Activated T-helper 1 cell treated with anti-CD3 and anti-CD28 coated beads, Interleukin-12 subunit alpha, Interleukin-12 subunit beta, Interleukin-2, Interleukin-4 antibody, amounts not matched to agents 30 ng/mL and 10 ng/mL and 1 ng/mL, durations not matched to agents 14 hours and 24 hours and 36 hours (primary cell): ENCODE results near the gene ALG3. TPM values are rescaled to one million over a fixed set of nuclear protein-coding genes. Genes with fewer than 3 reads are reported as not detected.
"Not testable (repeated sequence)": the region's sequence is repeated elsewhere in the genome, so short reads cannot be mapped to it uniquely, and the experiment has no call there.

Source experiments
- DNase-seq: peaks from one replicate; pipeline ENCODE4 v3.0.0; 2021; ENCODE audit warnings: low spot score
- H3K27ac Mint-ChIP-seq: one replicate; pipeline ENCODE4 v1.8.0; 2021; ENCODE audit warnings: mild to moderate bottlenecking, mixed read lengths
- H3K27me3 Mint-ChIP-seq: one replicate; pipeline ENCODE4 v1.8.0; 2022; ENCODE audit warnings: mild to moderate bottlenecking, moderate library complexity, mixed read lengths; ENCODE audit not compliant: insufficient read depth
- H3K36me3 Mint-ChIP-seq: one replicate; pipeline ENCODE4 v1.8.0; 2021; ENCODE audit warnings: low read depth, mixed read lengths
- H3K4me1 Mint-ChIP-seq: one replicate; pipeline ENCODE4 v1.8.0; 2021; ENCODE audit warnings: low read depth, mixed read lengths
- H3K4me3 Mint-ChIP-seq: one replicate; pipeline ENCODE4 v1.8.0; 2021; ENCODE audit warnings: mild to moderate bottlenecking, moderate library complexity, mixed read lengths
- H3K9me3 Mint-ChIP-seq: one replicate; pipeline ENCODE4 v1.8.0; 2021; ENCODE audit warnings: mixed read lengths
- intact Hi-C: fragments of 100-400 bp; cut with micrococcal nuclease; formaldehyde crosslinking; loops from one replicate; pipeline ENCODE4 v1.15.1; 2024
- total RNA-seq: library from RNA; stranded (reverse); gene quantifications from 2 replicates; pipeline ENCODE4 v1.2.3, GENCODE V29; 2022

The ALG3 gene
- total RNA-seq, 1 donor from 2014 or later, result 86.7 TPM

DNA sequence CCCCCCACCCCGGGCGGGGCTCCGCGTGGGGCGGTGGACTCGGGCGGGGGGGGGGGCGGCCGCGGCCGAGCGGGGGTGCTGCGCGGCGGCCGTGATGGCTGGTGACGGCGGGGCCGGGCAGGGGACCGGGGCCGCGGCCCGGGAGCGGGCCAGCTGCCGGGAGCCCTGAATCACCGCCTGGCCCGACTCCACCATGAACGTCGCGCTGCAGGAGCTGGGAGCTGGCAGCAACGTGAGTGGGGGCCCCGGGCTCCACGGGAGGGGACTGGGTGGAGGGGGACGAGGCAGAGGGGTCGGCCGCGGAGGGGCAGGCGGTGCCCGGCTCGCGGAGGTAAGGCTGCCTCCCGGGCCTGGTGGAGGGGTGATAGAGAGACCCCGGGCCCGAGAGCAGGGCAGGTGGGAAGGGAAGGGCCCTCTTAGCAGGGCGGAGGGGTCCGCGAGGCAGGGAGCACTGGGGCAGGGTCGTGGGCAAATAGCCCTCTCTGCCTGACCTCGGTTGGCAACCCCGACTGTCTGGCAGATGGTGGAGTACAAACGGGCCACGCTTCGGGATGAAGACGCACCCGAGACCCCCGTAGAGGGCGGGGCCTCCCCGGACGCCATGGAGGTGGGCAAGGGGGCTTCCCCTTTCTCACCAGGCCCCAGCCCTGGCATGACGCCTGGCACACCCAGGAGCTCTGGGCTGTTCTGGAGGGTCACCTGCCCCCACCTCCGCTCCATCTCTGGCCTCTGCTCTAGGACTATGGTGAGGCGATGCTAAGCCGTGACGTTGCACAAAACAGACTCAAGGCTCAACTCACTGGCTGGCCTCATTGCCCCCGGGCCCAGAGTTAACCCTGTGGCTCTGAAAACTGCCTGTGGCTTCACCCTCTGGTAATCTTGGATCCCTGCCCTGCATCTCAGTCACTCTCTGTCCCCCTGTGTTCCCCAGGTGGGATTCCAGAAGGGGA is 27.5 kb upstream of the ALG3 start, which contains the start of gene ECE2:
ECE2 (plus strand) TSS at position 62 of the 950 bp plus-strand sequence; CDS start at position 194, 132 bp downstream.
- no peak within 1 kb of the TSS for H3K27ac Mint-ChIP-seq
- no peak for DNase-seq
- no peak within 1 kb of the TSS for H3K4me3 Mint-ChIP-seq
- H3K4me1 Mint-ChIP-seq, result no peaks in the 10 kb centered on the region
- peaks cover 42% of the 10 kb centered on the region for H3K27me3 Mint-ChIP-seq
- intact Hi-C loops, result no loop called here
- H3K9me3 Mint-ChIP-seq, result no peaks in the 10 kb centered on the region
- H3K36me3 Mint-ChIP-seq, result no peaks in the 10 kb centered on the region

GRCh38 chr3:184275381-184275701 is 26.6 kb upstream of the ALG3 start:
- H3K4me1 Mint-ChIP-seq, result no peaks in the 10 kb centered on the region
- H3K27ac Mint-ChIP-seq, result no peak overlapping the region
- intact Hi-C loops, result no loop called here
- H3K4me3 Mint-ChIP-seq, result no peak overlapping the region
- peaks cover 42% of the 10 kb centered on the region for H3K27me3 Mint-ChIP-seq
- H3K9me3 Mint-ChIP-seq, result no peaks in the 10 kb centered on the region
- no peaks in the 10 kb centered on the region for H3K36me3 Mint-ChIP-seq
- DNase-seq, result no peak

- Mint-ChIP-seq H3K27me3 (peaks cover 38% of the 10 kb centered on the region), H3K27ac (no peak overlapping the region)
These were observed 23.5 kb upstream of the ALG3 start for GRCh38 chr3:184272269-184272668.

GRCh38 chr3:184267249-184267648 is 18.5 kb upstream of the ALG3 start:
- H3K27ac Mint-ChIP-seq, H3K9me3 Mint-ChIP-seq, H3K36me3 Mint-ChIP-seq, DNase-seq, intact Hi-C loops, H3K4me3 Mint-ChIP-seq, H3K4me1 Mint-ChIP-seq: not testable (repeated sequence)
- H3K27me3 Mint-ChIP-seq, result peaks cover 30% of the 10 kb centered on the region

More at GRCh38 chr3:184272269-184272668, 23.5 kb upstream of the ALG3 start:
- Mint-ChIP-seq H3K4me1 (no peaks in the 10 kb centered on the region), H3K36me3 (no peaks in the 10 kb centered on the region), H3K9me3 (no peaks in the 10 kb centered on the region), H3K4me3 (no peak overlapping the region)
- no peak for DNase-seq
- intact Hi-C loops, result no loop called here

DNA sequence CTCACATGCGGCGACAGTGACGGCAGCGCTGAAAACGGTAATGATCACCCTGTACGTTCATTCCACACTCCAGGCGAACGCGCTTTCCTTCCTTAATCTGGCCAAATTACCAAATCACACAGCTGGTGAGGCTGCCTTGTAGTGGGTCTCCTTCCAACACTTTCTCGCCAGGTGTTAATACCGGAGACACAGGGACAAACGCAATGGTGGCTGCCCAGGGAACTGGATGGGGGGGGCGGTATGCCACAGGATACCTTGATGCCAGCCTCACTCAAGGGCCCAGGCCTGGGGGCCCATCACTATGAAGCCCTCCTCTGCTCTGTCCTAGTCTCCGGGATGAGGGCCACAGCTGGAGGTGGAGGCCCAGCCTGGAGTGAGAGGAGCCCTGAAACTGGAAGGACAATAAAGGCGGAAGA is 14.0 kb upstream of the ALG3 start:
- Mint-ChIP-seq H3K9me3 (no peaks in the 10 kb centered on the region), H3K4me3 (peak overlapping the region; percentile 75), H3K27ac (no peak overlapping the region), H3K36me3 (peaks cover 8% of the 10 kb centered on the region), H3K27me3 (peaks cover 48% of the 10 kb centered on the region), H3K4me1 (peaks cover 17% of the 10 kb centered on the region)
- no peak for DNase-seq
- intact Hi-C loops, result loop anchor here (5.0 kb wide), 1 partner anchor 35 kb away; the partner anchor contains the start of gene VWA5B2

DNA sequence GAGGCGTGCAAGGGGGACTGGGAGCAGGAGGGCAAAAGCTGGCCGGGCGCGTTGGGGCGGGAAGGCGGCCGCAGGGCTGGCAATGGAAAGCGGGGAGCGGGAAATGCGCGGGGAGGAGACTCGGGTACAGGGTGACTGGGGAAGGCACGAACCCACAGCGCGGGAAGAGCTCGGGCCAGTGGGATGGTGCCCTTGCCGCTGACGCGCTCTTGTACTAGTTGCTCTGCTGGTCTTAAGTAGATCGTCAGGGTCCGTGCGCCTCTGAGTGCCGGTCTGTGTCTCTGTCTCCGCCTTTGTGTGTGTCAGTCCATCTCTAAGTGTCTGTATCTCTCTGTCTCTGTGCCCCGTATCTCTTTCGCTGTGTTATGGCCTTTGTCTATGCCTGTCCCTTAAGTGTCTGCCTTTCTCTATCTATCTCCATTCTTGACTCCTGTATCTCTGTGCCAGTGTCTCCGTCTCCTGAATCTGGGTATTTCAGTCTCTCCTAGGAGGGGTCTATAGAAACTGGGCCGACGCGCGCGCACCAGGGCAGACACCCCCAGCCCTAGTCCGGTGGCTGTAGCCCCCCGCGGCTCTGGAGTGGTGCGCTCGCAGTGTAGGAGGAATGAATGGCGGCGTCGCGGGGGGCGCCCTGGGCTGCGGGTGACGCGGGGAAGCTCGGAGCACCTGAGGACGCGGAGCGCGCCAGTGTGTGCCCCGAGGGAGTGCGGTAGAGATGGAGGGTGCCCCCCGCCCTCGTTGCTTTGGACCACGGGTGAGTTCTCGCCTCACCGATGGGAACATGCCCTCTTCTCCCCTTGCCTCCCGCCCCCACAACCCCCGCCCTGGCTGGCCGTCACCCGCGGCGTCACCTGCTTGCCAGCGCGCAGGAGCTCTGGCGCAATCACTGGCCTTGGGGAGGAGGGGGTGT is 13.3 kb upstream of the ALG3 start:
- intact Hi-C loops, result loop anchor here (1.0 to 5.0 kb wide), 3 partner anchors 13 to 37 kb away; partner anchors contain the start of genes EEF1AKMT4, PSMD2 and VWA5B2
- DNase-seq, result no peak

GRCh38 chr3:184261270-184261853 is 12.6 kb upstream of the ALG3 start, which contains the start of gene CAMK2N2:
TSS of gene CAMK2N2 (minus strand) at chr3:184261553. CDS start at chr3:184261285, 268 bp downstream.
- H3K27ac Mint-ChIP-seq, result peak within 1 kb of the TSS; percentile 78
- peaks cover 8% of the 10 kb centered on the region for H3K36me3 Mint-ChIP-seq
- H3K9me3 Mint-ChIP-seq, result no peaks in the 10 kb centered on the region
- intact Hi-C loops, result loop anchor here (1.0 to 5.0 kb wide), 3 partner anchors 12 to 38 kb away; partner anchors contain the start of genes EEF1AKMT4, PSMD2 and VWA5B2
- DNase-seq, result peak; percentile 50
- peak within 1 kb of the TSS; percentile 83 for H3K4me3 Mint-ChIP-seq
- H3K4me1 Mint-ChIP-seq, result peaks cover 17% of the 10 kb centered on the region
- peaks cover 37% of the 10 kb centered on the region for H3K27me3 Mint-ChIP-seq

More for the DNA sequence above, 13.3 kb upstream of the ALG3 start:
- Mint-ChIP-seq H3K36me3 (peaks cover 8% of the 10 kb centered on the region), H3K27ac (peak overlapping the region; percentile 10), H3K27me3 (peaks cover 42% of the 10 kb centered on the region), H3K4me3 (peak overlapping the region; percentile 83), H3K9me3 (no peaks in the 10 kb centered on the region), H3K4me1 (peaks cover 17% of the 10 kb centered on the region)

- intact Hi-C loops, result loop anchor here (1.0 to 5.0 kb wide), 3 partner anchors 11 to 39 kb away; partner anchors contain the start of genes EEF1AKMT4, PSMD2 and VWA5B2
- peaks cover 18% of the 10 kb centered on the region for H3K4me1 Mint-ChIP-seq
- peak overlapping the region; percentile 76 for H3K4me3 Mint-ChIP-seq
- H3K9me3 Mint-ChIP-seq, result no peaks in the 10 kb centered on the region
- no peak for DNase-seq
- H3K36me3 Mint-ChIP-seq, result peaks cover 8% of the 10 kb centered on the region
- peaks cover 34% of the 10 kb centered on the region for H3K27me3 Mint-ChIP-seq
- peak overlapping the region; percentile 78 for H3K27ac Mint-ChIP-seq
These were observed 12.0 kb upstream of the ALG3 start for GRCh38 chr3:184260724-184261269.

DNA sequence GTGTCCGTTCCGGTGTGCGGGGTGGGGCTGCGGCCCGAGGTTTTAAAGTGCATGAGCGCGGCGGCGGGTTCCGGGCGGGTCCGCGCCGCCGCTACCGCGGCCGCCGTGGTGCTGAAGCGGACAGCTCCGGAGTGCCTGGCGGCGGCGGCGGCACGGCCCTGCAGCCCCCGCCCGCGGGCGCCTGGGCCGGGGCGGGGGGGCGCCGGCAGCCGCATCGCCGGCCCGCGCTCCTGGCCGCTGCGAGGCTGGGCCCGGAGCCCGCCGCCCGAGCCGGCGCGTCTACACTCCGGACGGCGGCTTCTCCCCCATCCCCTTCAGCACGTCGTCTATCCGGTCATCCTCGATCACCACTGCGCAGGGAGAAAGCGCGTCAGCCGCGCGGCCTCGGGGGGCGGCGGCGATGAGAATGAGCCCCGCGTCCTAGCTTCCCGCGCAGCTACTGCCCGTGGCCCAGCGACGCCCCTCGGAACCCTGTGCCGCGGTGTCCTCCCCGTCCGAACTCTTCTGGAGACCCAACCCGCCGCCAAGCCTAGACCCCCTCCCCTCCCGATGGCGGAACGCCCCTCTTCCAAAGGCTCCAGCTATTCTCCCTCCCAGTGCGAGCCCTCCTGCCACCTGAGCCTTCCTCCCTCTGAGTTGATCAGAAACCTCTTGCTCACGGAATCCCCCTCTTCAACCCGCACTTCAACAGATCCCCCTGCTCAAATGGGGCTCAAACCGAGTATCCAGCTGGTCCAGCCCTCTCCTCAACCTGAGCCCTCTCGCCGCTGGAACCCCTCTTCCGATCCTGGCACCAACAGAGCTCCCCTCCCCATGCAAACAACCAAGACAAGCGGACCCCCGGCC is 11.3 kb upstream of the ALG3 start:
- H3K27me3 Mint-ChIP-seq, result peaks cover 34% of the 10 kb centered on the region
- no peaks in the 10 kb centered on the region for H3K9me3 Mint-ChIP-seq
- H3K4me1 Mint-ChIP-seq, result peaks cover 25% of the 10 kb centered on the region
- H3K27ac Mint-ChIP-seq, result peak overlapping the region; percentile 78
- H3K4me3 Mint-ChIP-seq, result peak overlapping the region; percentile 76
- DNase-seq, result peak; percentile 25
- intact Hi-C loops, result loop anchor here (5.0 kb wide), 1 partner anchor 33 kb away; the partner anchor contains the start of gene VWA5B2
- peaks cover 8% of the 10 kb centered on the region for H3K36me3 Mint-ChIP-seq

- intact Hi-C loops, result no loop called here
- Mint-ChIP-seq H3K4me3 (peak overlapping the region; percentile 69), H3K27ac (peak overlapping the region; percentile 44), H3K4me1 (peaks cover 30% of the 10 kb centered on the region), H3K9me3 (no peaks in the 10 kb centered on the region), H3K36me3 (peaks cover 8% of the 10 kb centered on the region), H3K27me3 (peaks cover 34% of the 10 kb centered on the region)
- no peak for DNase-seq
These were observed 10.7 kb upstream of the ALG3 start for GRCh38 chr3:184259396-184259877.

- Mint-ChIP-seq H3K27me3 (peaks cover 34% of the 10 kb centered on the region), H3K27ac (no peak overlapping the region), H3K4me3 (peak overlapping the region; percentile 21), H3K4me1 (peaks cover 30% of the 10 kb centered on the region), H3K36me3 (peaks cover 8% of the 10 kb centered on the region), H3K9me3 (no peaks in the 10 kb centered on the region)
- intact Hi-C loops, result no loop called here
- DNase-seq, result no peak
These were observed 10.2 kb upstream of the ALG3 start for GRCh38 chr3:184258926-184259325.
